B cell (primary cell): ENCODE data around the gene TRIP4. TPM values are rescaled to one million over a fixed set of nuclear protein-coding genes. Genes with fewer than 3 reads are reported as not detected.

Experiments used
- ATAC-seq: fragments of 200-7000 bp; cut with Tn5 transposase; one replicate; pipeline ENCODE4 v1.10.0; 2021; ENCODE audit warnings: low read depth, mild to moderate bottlenecking, moderate number of reproducible peaks, moderate library complexity
- CTCF ChIA-PET: fragments of 350-600 bp; sonication (Branson Sonifier 250); formaldehyde crosslinking; loops from one replicate; lab custom pipeline; 2021; ENCODE audit warnings: antibody characterized with exemption, inconsistent platforms; lab: Charles Lee
- POLR2A ChIA-PET: fragments of 350-600 bp; sonication (Branson Sonifier 250); formaldehyde crosslinking; loops from one replicate; lab custom pipeline; 2021; ENCODE audit warnings: antibody characterized with exemption; lab: Charles Lee
- DNase-seq: peaks from one replicate; pipeline ENCODE4 v3.0.0; 2013
- H2AFZ ChIP-seq: 2 replicates; pipeline ENCODE4 v1.6.1; 2012; ENCODE audit warnings: mild to moderate bottlenecking, low read depth, low read length; ENCODE audit not compliant: insufficient read depth, poor library complexity, severe bottlenecking
- H3K27ac ChIP-seq, 2 donors: 1 replicate in 1 of 2; 2 replicates in 1 of 2; pipeline ENCODE4 v1.5.1; 2012 to 2013; ENCODE audit warnings: low read length in 2 of 2, mild to moderate bottlenecking in 2 of 2, moderate library complexity in 1 of 2
- H3K27me3 ChIP-seq, 4 experiments: fragments of 200-600 bp in 1 of 4; sonication (generic) in 1 of 4; replicated peaks in 1 of 4; 1 replicate in 2 of 4; 2 replicates in 2 of 4; pipeline versions ENCODE4 v1.6.1 to v1.7.0; 2013 to 2016; ENCODE audit warnings: low read length in 3 of 4, mild to moderate bottlenecking in 2 of 4, mixed read lengths in 1 of 4, moderate library complexity in 1 of 4; ENCODE audit not compliant: insufficient read depth in 4 of 4, control insufficient read depth in 3 of 4; ENCODE audit errors: control extremely low read depth in 1 of 4
- H3K36me3 ChIP-seq, 2 experiments: replicated peaks in 1 of 2; 1 replicate in 1 of 2; 2 replicates in 1 of 2; pipeline versions ENCODE4 v1.6.1 to v1.7.1; 2013; ENCODE audit warnings: low read length in 1 of 2; ENCODE audit not compliant: insufficient read depth in 2 of 2, control insufficient read depth in 1 of 2; ENCODE audit errors: control extremely low read depth in 1 of 2, extremely low read depth in 1 of 2
- H3K4me1 ChIP-seq, 2 donors: fragments of 200-600 bp in 1 of 2; sonication (generic) in 1 of 2; 1 replicate in 1 of 2; 2 replicates in 1 of 2; pipeline versions ENCODE4 v1.5.1 to v1.6.1; 2013 to 2017; ENCODE audit warnings: low read length in 2 of 2; ENCODE audit not compliant: control insufficient read depth in 2 of 2, insufficient read depth in 2 of 2
- H3K4me2 ChIP-seq: replicated peaks from 2 replicates; pipeline ENCODE3; 2012; ENCODE audit warnings: mild to moderate bottlenecking, low read depth, low read length; ENCODE audit not compliant: poor library complexity, severe bottlenecking
- H3K4me3 ChIP-seq, 5 experiments: fragments of 200-600 bp in 1 of 5; sonication (generic) in 1 of 5; 1 replicate in 3 of 5; 2 replicates in 2 of 5; pipeline versions ENCODE4 v1.5.1 to v1.7.0; 2011 to 2016; ENCODE audit warnings: low read length in 4 of 5, mild to moderate bottlenecking in 4 of 5, low read depth in 2 of 5, control low read depth in 1 of 5, moderate library complexity in 1 of 5; ENCODE audit not compliant: insufficient read depth in 1 of 5; ENCODE audit errors: control extremely low read depth in 1 of 5, extremely low read depth in 1 of 5
- H3K79me2 ChIP-seq: fragments of 200-600 bp; sonication (generic); one replicate; pipeline ENCODE4 v1.6.0; 2016; ENCODE audit warnings: low read length; ENCODE audit not compliant: control insufficient read depth, insufficient read depth
- H3K9ac ChIP-seq: fragments of 200-600 bp; sonication (generic); 2 replicates; pipeline ENCODE4 v1.6.1; 2017; ENCODE audit warnings: mild to moderate bottlenecking, low read length, moderate library complexity
- H3K9me3 ChIP-seq, 3 donors: one replicate each; pipeline versions ENCODE4 v1.6.1 to v1.7.1; 2013; ENCODE audit warnings: low read length in 2 of 3; ENCODE audit not compliant: control insufficient read depth in 2 of 3, insufficient read depth in 1 of 3; ENCODE audit errors: control extremely low read depth in 1 of 3
- H4K20me1 ChIP-seq: 2 replicates; pipeline ENCODE4 v1.6.0; 2012; ENCODE audit warnings: mild to moderate bottlenecking, low read length; ENCODE audit not compliant: insufficient read depth, control insufficient read depth, poor library complexity, severe bottlenecking
- H3K27ac Mint-ChIP-seq: one replicate; pipeline ENCODE4 v1.8.0; 2021; ENCODE audit warnings: mixed read lengths
- H3K27me3 Mint-ChIP-seq: one replicate; pipeline ENCODE4 v1.8.0; 2021; ENCODE audit warnings: mixed read lengths
- H3K4me1 Mint-ChIP-seq: one replicate; pipeline ENCODE4 v1.8.0; 2021; ENCODE audit warnings: mixed read lengths
- H3K4me3 Mint-ChIP-seq: one replicate; pipeline ENCODE4 v1.8.0; 2021; ENCODE audit warnings: mixed read lengths
- H3K9me3 Mint-ChIP-seq: one replicate; pipeline ENCODE4 v1.8.0; 2022; ENCODE audit warnings: mixed read lengths; ENCODE audit not compliant: insufficient read depth
- EZH2 ChIP-seq: IDR thresholded peaks from 2 replicates; pipeline ENCODE4 v1.6.1; 2012; ENCODE audit warnings: borderline replicate concordance, low read depth, mild to moderate bottlenecking, moderate library complexity, low read length; ENCODE audit not compliant: insufficient read depth, poor library complexity, severe bottlenecking
- WGBS: methylation state at CpG from one replicate; pipeline ENCODE4 v1.1.5; 2013; ENCODE audit warnings: missing lambda C conversion rate; ENCODE audit not compliant: insufficient coverage; 5-methylcytosine and 5-hydroxymethylcytosine counted together
- intact Hi-C: fragments of 100-400 bp; cut with micrococcal nuclease; formaldehyde crosslinking; loops from one replicate; pipeline ENCODE4 v1.10.0; 2022
- polyA plus RNA-seq: library from polyadenylated mRNA; depleted of rRNA; stranded (reverse); fragments of >200 nt; gene quantifications from 2 replicates; pipeline ENCODE4 v1.2.3, GENCODE V29; 2012
- total RNA-seq, 2 donors: library from RNA; stranded (reverse); fragments of 120-200 nt in 1 of 2; gene quantifications; 1 replicate in 1 of 2; 2 replicates in 1 of 2; pipeline versions ENCODE4 v1.2.3 to v1.2.4, GENCODE V29; 2013 to 2022
- TF ChIP-seq, protein P1 (sequence below): fragments of 200-600 bp; IDR thresholded peaks from one replicate; pipeline ENCODE4 v1.8.0; 2022; ENCODE audit warnings: antibody characterized with exemption, mild to moderate bottlenecking

Gene TRIP4
- total and polyA plus RNA-seq, 2 donors (not counting 1 experiment from before 2014, with no cell fraction given): 13.7 to 38.2 TPM

DNA sequence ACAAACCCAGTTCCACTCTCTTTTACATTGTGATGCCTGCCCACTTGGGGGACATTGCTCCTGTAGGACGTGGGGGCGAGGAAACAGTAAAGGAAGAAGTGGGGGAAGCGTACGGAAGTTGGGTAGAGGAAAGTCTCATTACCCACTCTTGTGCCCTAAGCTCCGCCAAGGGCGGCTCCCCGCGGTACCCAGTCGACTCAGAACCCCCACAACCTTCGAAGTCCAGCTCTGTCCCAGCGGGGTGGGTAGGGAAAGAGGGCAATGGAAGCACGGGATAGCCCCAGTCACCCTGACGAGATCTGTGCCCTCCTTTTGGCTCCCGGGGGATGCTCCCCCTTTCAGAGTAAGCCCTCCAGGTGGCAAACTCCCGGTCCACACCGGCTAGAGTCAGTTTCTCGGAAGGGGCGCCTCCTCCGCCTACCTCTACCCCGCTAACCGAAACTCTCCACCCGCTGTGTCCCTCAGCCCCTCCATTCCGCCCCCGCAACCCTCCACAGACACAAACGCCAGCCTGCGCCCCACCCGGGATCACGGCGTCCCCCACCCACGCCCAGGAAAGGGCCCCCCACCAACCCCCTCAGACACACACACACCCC, 32.2 kb upstream of the TRIP4 start:
- CTCF ChIA-PET: interaction anchor here (1.2 kb wide), 1 partner anchor 32 kb away, joined by 4 read pairs; the partner anchor contains the start of gene TRIP4
- intact Hi-C loops: no loop called here

More for the DNA sequence above, 32.2 kb upstream of the TRIP4 start:
- H3K9ac ChIP-seq: peak overlapping the region; percentile 89
- peaks cover 9 to 16% of the 10 kb centered on the region in 2 donors for H3K4me1 ChIP-seq
- H3K36me3 ChIP-seq: peaks cover 0 to 2% of the 10 kb centered on the region in 2 experiments
- POLR2A ChIA-PET: interaction anchor here (0.6 kb wide), 1 partner anchor 93 kb away, joined by 13 read pairs; no protein-coding TSS in a partner anchor
- 0% methylated on average over 22 of the region's 30 CpGs for WGBS
- H3K27ac Mint-ChIP-seq: peak overlapping the region; percentile 88
- peak overlapping the region; percentile 36 to 78 for H3K27ac ChIP-seq
- peak overlapping the region; percentile 91 for H2AFZ ChIP-seq
- no peaks in the 10 kb centered on the region for H3K9me3 ChIP-seq
- peaks cover 51% of the 10 kb centered on the region for H3K79me2 ChIP-seq
- peaks cover 15% of the 10 kb centered on the region for H3K4me1 Mint-ChIP-seq
- H3K4me2 ChIP-seq: peak overlapping the region; percentile 91
- H3K4me3 ChIP-seq: peak overlapping the region; percentile 74 to 92 (median 85)
- no peaks in the 10 kb centered on the region for H3K27me3 ChIP-seq
- ATAC-seq: peak; percentile 19
- no peak for TF ChIP-seq EZH2
- TF ChIP-seq, protein P1, sequence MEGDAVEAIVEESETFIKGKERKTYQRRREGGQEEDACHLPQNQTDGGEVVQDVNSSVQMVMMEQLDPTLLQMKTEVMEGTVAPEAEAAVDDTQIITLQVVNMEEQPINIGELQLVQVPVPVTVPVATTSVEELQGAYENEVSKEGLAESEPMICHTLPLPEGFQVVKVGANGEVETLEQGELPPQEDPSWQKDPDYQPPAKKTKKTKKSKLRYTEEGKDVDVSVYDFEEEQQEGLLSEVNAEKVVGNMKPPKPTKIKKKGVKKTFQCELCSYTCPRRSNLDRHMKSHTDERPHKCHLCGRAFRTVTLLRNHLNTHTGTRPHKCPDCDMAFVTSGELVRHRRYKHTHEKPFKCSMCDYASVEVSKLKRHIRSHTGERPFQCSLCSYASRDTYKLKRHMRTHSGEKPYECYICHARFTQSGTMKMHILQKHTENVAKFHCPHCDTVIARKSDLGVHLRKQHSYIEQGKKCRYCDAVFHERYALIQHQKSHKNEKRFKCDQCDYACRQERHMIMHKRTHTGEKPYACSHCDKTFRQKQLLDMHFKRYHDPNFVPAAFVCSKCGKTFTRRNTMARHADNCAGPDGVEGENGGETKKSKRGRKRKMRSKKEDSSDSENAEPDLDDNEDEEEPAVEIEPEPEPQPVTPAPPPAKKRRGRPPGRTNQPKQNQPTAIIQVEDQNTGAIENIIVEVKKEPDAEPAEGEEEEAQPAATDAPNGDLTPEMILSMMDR: no peak
- no peaks in the 10 kb centered on the region for H4K20me1 ChIP-seq
- H3K4me3 Mint-ChIP-seq: peak overlapping the region; percentile 94
- no peaks in the 10 kb centered on the region for H3K27me3 Mint-ChIP-seq
- no peaks in the 10 kb centered on the region for H3K9me3 Mint-ChIP-seq
- no peak for DNase-seq
